IMR-90 (cell line): ENCODE measurements around the gene FBXW4. TPM values are rescaled to one million over a fixed set of nuclear protein-coding genes. Genes with fewer than 3 reads are reported as not detected.

Experiments
- ATAC-seq: fragments of 200-7000 bp; cut with Tn5 transposase; 2 replicates; pipeline ENCODE4 v1.9.1; 2020; ENCODE audit warnings: low read depth, mild to moderate bottlenecking, moderate library complexity
- BruUV-seq: library from RNA; stranded (reverse); fragments of 400-500 nt; replicated peaks from 2 replicates; lab custom pipeline; 2021; lab: Mats Ljungman, UMichigan
- CTCF ChIA-PET: fragments of 300-600 bp; formaldehyde crosslinking; extraction: SDS; loops from one replicate; lab custom pipeline; 2021; ENCODE audit warnings: antibody characterized with exemption; lab: Yijun Ruan, JAX
- POLR2A ChIA-PET: fragments of 300-600 bp; sonication (Branson Sonifier 250); formaldehyde crosslinking; loops from one replicate; lab custom pipeline; 2022; ENCODE audit warnings: antibody characterized with exemption; ENCODE audit not compliant: unreplicated experiment; lab: Charles Lee
- DNase-seq: peaks from one replicate; pipeline ENCODE4 v3.0.0; 2013
- H2AFZ ChIP-seq: replicated peaks from 2 replicates; pipeline ENCODE3; 2013; ENCODE audit warnings: low read length, mild to moderate bottlenecking; ENCODE audit not compliant: poor library complexity
- H2AK5ac ChIP-seq: 2 replicates; pipeline ENCODE4 v1.6.1; 2013; ENCODE audit warnings: low read depth, low read length, inconsistent platforms
- H2AK9ac ChIP-seq: replicated peaks from 2 replicates; pipeline ENCODE3; 2013; ENCODE audit warnings: mild to moderate bottlenecking, low read depth, low read length, moderate library complexity; ENCODE audit not compliant: poor library complexity
- H2BK120ac ChIP-seq: 2 replicates; pipeline ENCODE4 v1.6.1; 2013; ENCODE audit warnings: low read depth, low read length, inconsistent platforms
- H2BK15ac ChIP-seq: 3 replicates; pipeline ENCODE4 v1.6.1; 2013; ENCODE audit warnings: low read depth, low read length, inconsistent platforms
- H2BK20ac ChIP-seq: 2 replicates; pipeline ENCODE4 v1.6.1; 2013; ENCODE audit warnings: low read depth, mild to moderate bottlenecking, inconsistent platforms, low read length, moderate library complexity
- H2BK5ac ChIP-seq: 2 replicates; pipeline ENCODE4 v1.6.1; 2013; ENCODE audit warnings: mild to moderate bottlenecking, low read depth, low read length, inconsistent platforms; ENCODE audit not compliant: poor library complexity, severe bottlenecking
- H3K14ac ChIP-seq: replicated peaks from 2 replicates; pipeline ENCODE4 v1.6.1; 2013; ENCODE audit warnings: low read depth, low read length, inconsistent platforms
- H3K18ac ChIP-seq: 2 replicates; pipeline ENCODE4 v1.6.1; 2013; ENCODE audit warnings: low read depth, low read length, control low read depth
- H3K23ac ChIP-seq: 2 replicates; pipeline ENCODE4 v1.6.1; 2013; ENCODE audit warnings: low read depth, low read length, inconsistent platforms
- H3K27ac ChIP-seq: 2 replicates; pipeline ENCODE4 v1.5.1; 2013; ENCODE audit warnings: mild to moderate bottlenecking, control low read depth, low read length; ENCODE audit not compliant: insufficient read depth
- H3K27me3 ChIP-seq: 2 replicates; pipeline ENCODE4 v1.6.1; 2013; ENCODE audit warnings: low read length; ENCODE audit not compliant: control insufficient read depth, insufficient read depth
- H3K36me3 ChIP-seq: 2 replicates; pipeline ENCODE4 v1.6.1; 2013; ENCODE audit warnings: low read length, mixed read lengths; ENCODE audit not compliant: control insufficient read depth, insufficient read depth
- H3K4ac ChIP-seq: 2 replicates; pipeline ENCODE4 v1.6.1; 2013; ENCODE audit warnings: low read depth, low read length, inconsistent platforms
- H3K4me1 ChIP-seq: 2 replicates; pipeline ENCODE4 v1.6.1; 2013; ENCODE audit warnings: low read length, mixed read lengths; ENCODE audit not compliant: control insufficient read depth, insufficient read depth
- H3K4me2 ChIP-seq: 2 replicates; pipeline ENCODE4 v1.6.1; 2013; ENCODE audit warnings: low read depth, mild to moderate bottlenecking, control low read depth, low read length, moderate library complexity
- H3K4me3 ChIP-seq: 2 replicates; pipeline ENCODE4 v1.5.1; 2013; ENCODE audit warnings: low read depth, mild to moderate bottlenecking, control low read depth, low read length, moderate library complexity; ENCODE audit not compliant: insufficient read depth
- H3K56ac ChIP-seq: 2 replicates; pipeline ENCODE4 v1.6.1; 2013; ENCODE audit warnings: low read length, inconsistent platforms; ENCODE audit not compliant: insufficient read depth; ENCODE audit errors: extremely low read depth
- H3K79me1 ChIP-seq, 2 experiments: 2 replicates each; pipeline ENCODE4 v1.6.1; 2013; ENCODE audit warnings: low read length in 2 of 2, inconsistent platforms in 1 of 2, low read depth in 1 of 2
- H3K9ac ChIP-seq: 2 replicates; pipeline ENCODE4 v1.6.1; 2013; ENCODE audit warnings: low read depth, low read length, control low read depth
- H3K9me1 ChIP-seq: 2 replicates; pipeline ENCODE4 v1.6.1; 2013; ENCODE audit warnings: low read length, inconsistent platforms; ENCODE audit not compliant: insufficient read depth
- H3K9me3 ChIP-seq: 2 replicates; pipeline ENCODE4 v1.6.1; 2013; ENCODE audit warnings: low read length; ENCODE audit not compliant: control insufficient read depth, insufficient read depth
- H4K20me1 ChIP-seq: 2 replicates; pipeline ENCODE4 v1.6.1; 2013; ENCODE audit warnings: low read length, inconsistent platforms; ENCODE audit not compliant: insufficient read depth
- H4K5ac ChIP-seq: 2 replicates; pipeline ENCODE4 v1.6.1; 2013; ENCODE audit warnings: mild to moderate bottlenecking, low read depth, low read length, control low read depth
- H4K8ac ChIP-seq, 2 experiments: 2 replicates each; pipeline ENCODE4 v1.6.1; 2013; ENCODE audit warnings: low read depth in 2 of 2, low read length in 2 of 2, control low read depth in 1 of 2, inconsistent platforms in 1 of 2
- H4K91ac ChIP-seq: 2 replicates; pipeline ENCODE4 v1.6.1; 2013; ENCODE audit warnings: low read depth, low read length, inconsistent platforms; ENCODE audit not compliant: insufficient read depth
- CEBPB ChIP-seq: IDR thresholded peaks from 2 replicates; pipeline ENCODE4 v1.6.1; 2012; ENCODE audit warnings: low read depth, low read length, improper control_type of control experiment
- CHD1 ChIP-seq: IDR thresholded peaks from 2 replicates; pipeline ENCODE4 v1.6.1; 2012; ENCODE audit warnings: low read depth, low read length, improper control_type of control experiment
- CTCF ChIP-seq: conservative IDR thresholded peaks from 2 replicates; pipeline ENCODE4 v1.5.1; 2012; ENCODE audit warnings: mild to moderate bottlenecking, low read depth, low read length, improper control_type of control experiment
- MAFK ChIP-seq: IDR thresholded peaks from 2 replicates; pipeline ENCODE4 v1.6.1; 2012; ENCODE audit warnings: low read depth, low read length, improper control_type of control experiment
- NFE2L2 ChIP-seq: fragments of 150-350 bp; IDR thresholded peaks from 2 replicates; pipeline ENCODE4 v1.6.1; 2016; ENCODE audit warnings: low read depth, mild to moderate bottlenecking, low read length
- RCOR1 ChIP-seq: IDR thresholded peaks from 2 replicates; pipeline ENCODE4 v1.6.1; 2012; ENCODE audit warnings: mild to moderate bottlenecking, low read length, improper control_type of control experiment; ENCODE audit not compliant: insufficient replicate concordance
- RFX5 ChIP-seq: IDR thresholded peaks from 2 replicates; pipeline ENCODE4 v1.8.0; 2012; ENCODE audit warnings: low read depth, mild to moderate bottlenecking, low read length, moderate library complexity
- SMC3 ChIP-seq: fragments of 150-350 bp; IDR thresholded peaks from 2 replicates; pipeline ENCODE4 v1.6.1; 2016; ENCODE audit warnings: low read depth, mild to moderate bottlenecking, antibody characterized with exemption, low read length, moderate library complexity
- whole genome bisulfite sequencing, 2 experiments: methylation state at CpG; one replicate each; pipeline versions ENCODE4 v1.1.5 to v1.1.7; 2013; ENCODE audit warnings: missing lambda C conversion rate in 2 of 2; ENCODE audit not compliant: insufficient read length in 1 of 2; ENCODE audit errors: extremely low coverage in 2 of 2; 5-methylcytosine and 5-hydroxymethylcytosine counted together
- dilution Hi-C: fragments of 300-500 bp; cut with HindIII; formaldehyde crosslinking; loops from one replicate; pipeline ENCODE4 v1.14.3; 2018; ENCODE audit warnings: low sequenced_read_pairs; ENCODE audit not compliant: unreplicated experiment
- in situ Hi-C: fragments of 300-500 bp; cut with MboI; formaldehyde crosslinking; loops from 3 replicates; pipeline ENCODE4 v1.14.3; 2019; ENCODE audit warnings: low sequenced_read_pairs, inconsistent platforms, mixed read lengths
- intact Hi-C: fragments of 100-400 bp; cut with micrococcal nuclease; formaldehyde crosslinking; loops from 2 replicates; pipeline ENCODE4 v1.10.0; 2022
- polyA plus RNA-seq, 3 experiments: library from polyadenylated mRNA; depleted of rRNA; stranded (reverse); fragments of >200 nt; gene quantifications; 2 replicates each; pipeline ENCODE4 v1.2.3, GENCODE V29; 2012; ENCODE audit warnings: low replicate concordance in 1 of 3
- total RNA-seq: library from RNA; depleted of rRNA; stranded (reverse); fragments of >200 nt; gene quantifications from 2 replicates; pipeline ENCODE4 v1.2.3, GENCODE V29; 2012

Gene FBXW4
- total and polyA plus RNA-seq, 2 of the 4 experiments (the other 2 are of a cell fraction) = 19.3 to 26.7 TPM

DNA sequence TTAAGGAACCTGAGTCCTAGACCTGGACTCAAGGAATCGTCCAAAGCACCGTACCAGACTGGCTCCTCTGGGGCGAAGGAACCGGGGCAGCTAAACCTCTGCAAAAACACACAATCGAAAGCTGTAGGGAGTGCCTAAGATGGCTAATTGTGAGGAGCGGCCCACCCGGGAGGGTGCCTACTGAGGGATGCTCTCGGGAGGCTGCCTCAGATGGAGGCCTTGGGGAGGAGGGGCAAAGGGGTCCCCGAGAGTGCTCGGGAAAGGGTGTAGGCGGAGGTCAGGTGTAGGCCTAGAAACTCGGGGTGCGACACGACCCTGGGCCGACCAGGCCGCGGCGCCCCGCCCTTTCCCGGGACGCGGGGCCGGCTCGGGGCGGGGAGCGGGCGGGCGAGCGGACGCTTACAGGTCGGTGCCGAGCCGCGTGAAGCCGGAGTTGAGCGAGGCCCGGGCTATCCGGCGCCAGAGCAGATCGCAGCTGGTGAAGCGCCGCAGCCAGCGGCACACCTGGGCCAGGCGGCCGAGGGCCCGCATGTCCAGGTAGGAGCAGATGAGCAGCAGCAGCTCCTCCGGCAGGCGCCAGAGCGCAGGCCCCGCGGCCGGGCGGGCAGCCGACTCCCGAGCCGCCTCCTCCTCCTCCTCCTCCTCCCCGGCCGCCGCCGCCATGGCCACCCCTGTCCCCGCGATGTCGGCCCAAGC lies 844 bp downstream of the FBXW4 start (continued):
- TF ChIP-seq RFX5 = no peak
- no peak for TF ChIP-seq CHD1

- Histone ChIP-seq H2AFZ (peak overlapping the region; percentile 94), H2AK5ac (peak overlapping the region; percentile 52; the same call in 1 of the 2 replicates), H2BK5ac (peak overlapping the region; percentile 96), H3K4me3 (peak overlapping the region; percentile 75), H3K4me1 (peaks cover 7% of the 10 kb centered on the region), H4K20me1 (no peaks in the 10 kb centered on the region), H3K9ac (peak overlapping the region; percentile 99), H3K14ac (peak overlapping the region; percentile 97), H3K36me3 (peaks cover 2% of the 10 kb centered on the region; the same call in 1 of the 2 replicates), H2BK120ac (peak overlapping the region; percentile 89), H2AK9ac (peak overlapping the region; percentile 87), H3K4ac (peak overlapping the region; percentile 95), H4K91ac (peak overlapping the region; percentile 94), H3K18ac (peak overlapping the region; percentile 45), H3K27ac (peak overlapping the region; percentile 100), H3K9me3 (no peaks in the 10 kb centered on the region), H2BK20ac (0 out of 2 replicates have a peak overlapping the region, but pooled peaks have one; percentile 27), H2BK15ac (peak overlapping the region; percentile 84), H3K4me2 (peak overlapping the region; percentile 84), H3K56ac (peak overlapping the region; percentile 97), H4K8ac (peak overlapping the region; percentile 94 to 97), H3K27me3 (no peaks in the 10 kb centered on the region), H3K23ac (peak overlapping the region; percentile 92), H3K9me1 (peaks cover 10% of the 10 kb centered on the region), H3K79me1 (peaks cover 22 to 51% of the 10 kb centered on the region in 2 experiments), H4K5ac (peak overlapping the region; percentile 92)
- in situ Hi-C loops (no loop called here), intact Hi-C loops (no loop called here), dilution Hi-C loops (no loop called here)
- 0% methylated on average over 1 of the region's 4 CpGs; no CpG with 5 or more reads in 1 of the 2 experiments for WGBS, 2 experiments
- TF ChIP-seq CEBPB (no peak), NFE2L2 (no peak), CTCF (no peak), MAFK (no peak), RCOR1 (no peak), SMC3 (no peak)
- peak; percentile 60 for DNase-seq
- peak; percentile 35 for ATAC-seq
- BruUV-seq = no TSS peak
- ChIA-PET CTCF (interaction anchor here (1.0 kb wide), 1 partner anchor 10 kb away, joined by 4 read pairs; no protein-coding TSS in a partner anchor), POLR2A (interaction anchor here (0.6 kb wide), 1 partner anchor 386 kb away, joined by 3 read pairs; no protein-coding TSS in a partner anchor)
Observed at GRCh38 chr10:101693651-101693977, 1.4 kb downstream of the FBXW4 start.
